Neural cell (in vitro differentiated cells): ENCODE results near the gene ZCWPW2. TPM values are rescaled to one million over a fixed set of nuclear protein-coding genes. Genes with fewer than 3 reads are reported as not detected.

ENCODE experiments used
- H2AFZ ChIP-seq: fragments of 200-600, 300-800 bp; sonication (generic), shearing (Covaris generic); 2 replicates; pipeline ENCODE4 v1.6.0; 2014; ENCODE audit warnings: low read depth, mild to moderate bottlenecking, antibody characterized with exemption, low read length, moderate library complexity
- H3F3A ChIP-seq: fragments of 200-600 bp; shearing (Covaris generic); 2 replicates; pipeline ENCODE4 v1.6.1; 2016; ENCODE audit warnings: mild to moderate bottlenecking, moderate library complexity, mixed read lengths, antibody characterized with exemption, low read length; ENCODE audit not compliant: insufficient read depth, poor library complexity, severe bottlenecking
- H3K27ac ChIP-seq: fragments of 200-600, 300-800 bp; sonication (generic), shearing (Covaris generic); 2 replicates; pipeline ENCODE4 v1.5.1; 2014; ENCODE audit warnings: mild to moderate bottlenecking, low read length, moderate library complexity
- H3K27me3 ChIP-seq: fragments of 300-800, 200-600 bp; sonication (generic), shearing (Covaris generic); 2 replicates; pipeline ENCODE4 v1.6.0; 2014; ENCODE audit warnings: mild to moderate bottlenecking, low read depth, low read length, moderate library complexity; ENCODE audit not compliant: insufficient read depth
- H3K36me3 ChIP-seq: fragments of 300-800, 200-600 bp; sonication (generic), shearing (Covaris generic); 2 replicates; pipeline ENCODE4 v1.5.1; 2014; ENCODE audit warnings: mild to moderate bottlenecking, antibody characterized with exemption, low read length, moderate library complexity; ENCODE audit not compliant: insufficient read depth
- H3K4me2 ChIP-seq: fragments of 300-800, 200-600 bp; sonication (generic), shearing (Covaris generic); 2 replicates; pipeline ENCODE4 v1.6.0; 2014; ENCODE audit warnings: mild to moderate bottlenecking, low read length
- H3K4me3 ChIP-seq: fragments of 300-800, 200-600 bp; sonication (generic), shearing (Covaris generic); 2 replicates; pipeline ENCODE4 v1.5.1; 2014; ENCODE audit warnings: mild to moderate bottlenecking, low read length, moderate library complexity
- H3K79me2 ChIP-seq: fragments of 200-600 bp; shearing (Covaris generic); replicated peaks from 2 replicates; pipeline ENCODE4 v1.6.0; 2014; ENCODE audit warnings: mild to moderate bottlenecking, low read length, moderate library complexity; ENCODE audit not compliant: insufficient read depth
- H3K9ac ChIP-seq: fragments of 300-800, 200-600 bp; sonication (generic), shearing (Covaris generic); 2 replicates; pipeline ENCODE4 v1.6.1; 2016; ENCODE audit warnings: mild to moderate bottlenecking, low read length, mixed read lengths
- H3K9me2 ChIP-seq: fragments of 200-600 bp; shearing (Covaris generic); 2 replicates; pipeline ENCODE4 v1.6.1; 2016; ENCODE audit warnings: mild to moderate bottlenecking, low read length, mixed read lengths; ENCODE audit not compliant: insufficient read depth
- H3K9me3 ChIP-seq: fragments of 200-600, 300-800 bp; sonication (generic), shearing (Covaris generic); 2 replicates; pipeline ENCODE4 v1.6.1; 2016; ENCODE audit warnings: mild to moderate bottlenecking, mixed run types, low read length, moderate library complexity, mixed read lengths
- H4K20me1 ChIP-seq: fragments of 200-600 bp; shearing (Covaris generic); 2 replicates; pipeline ENCODE4 v1.6.1; 2016; ENCODE audit warnings: mild to moderate bottlenecking, mixed run types; ENCODE audit not compliant: insufficient read depth
- CTCF ChIP-seq: fragments of 450-650 bp; IDR thresholded peaks from 2 replicates; pipeline ENCODE4 v1.5.1; 2014; ENCODE audit warnings: antibody characterized with exemption, mild to moderate bottlenecking, moderate library complexity; ENCODE audit not compliant: poor library complexity, severe bottlenecking
- EP300 ChIP-seq: fragments of 450-650 bp; conservative IDR thresholded peaks from 2 replicates; pipeline ENCODE4 v1.6.1; 2014; ENCODE audit warnings: antibody characterized with exemption, mild to moderate bottlenecking, moderate library complexity; ENCODE audit not compliant: poor library complexity, severe bottlenecking
- EZH2 ChIP-seq: fragments of 200-600, 300-800 bp; shearing (Covaris generic), sonication (generic); IDR thresholded peaks from 2 replicates; pipeline ENCODE4 v1.6.1; 2014; ENCODE audit warnings: antibody characterized with exemption, low read length, borderline replicate concordance, mild to moderate bottlenecking; ENCODE audit not compliant: insufficient read depth, poor library complexity, severe bottlenecking
- MXI1 ChIP-seq: fragments of 450-650 bp; conservative IDR thresholded peaks from 2 replicates; pipeline ENCODE4 v1.6.1; 2014; ENCODE audit warnings: antibody characterized with exemption, mild to moderate bottlenecking; ENCODE audit not compliant: poor library complexity, severe bottlenecking
- POLR2AphosphoS5 ChIP-seq: IDR thresholded peaks from 2 replicates; pipeline ENCODE4 v1.6.1; 2012
- RAD21 ChIP-seq: fragments of 450-650 bp; conservative IDR thresholded peaks from 2 replicates; pipeline ENCODE4 v1.6.1; 2014; ENCODE audit warnings: antibody characterized with exemption, mild to moderate bottlenecking, moderate library complexity
- REST ChIP-seq: IDR thresholded peaks from 2 replicates; pipeline ENCODE4 v1.6.1; 2012; ENCODE audit warnings: borderline replicate concordance
- SMC3 ChIP-seq: fragments of 450-650 bp; conservative IDR thresholded peaks from 2 replicates; pipeline ENCODE4 v1.6.1; 2014; ENCODE audit warnings: antibody characterized with exemption, mild to moderate bottlenecking, moderate library complexity; ENCODE audit not compliant: poor library complexity
- TAF1 ChIP-seq: IDR thresholded peaks from 2 replicates; pipeline ENCODE4 v1.6.1; 2012; ENCODE audit warnings: low read depth
- polyA plus RNA-seq: library from polyadenylated mRNA; depleted of rRNA; stranded (reverse); fragments of >200 nt; gene quantifications from 2 replicates; pipeline ENCODE4 v1.2.3, GENCODE V29; 2014

The ZCWPW2 gene
- polyA plus RNA-seq, 1 donor from 2014 or later, result 0.48 TPM

GRCh38 chr3:28316226-28316625 is 32.3 kb upstream of the ZCWPW2 start:
- no peak for TF ChIP-seq EZH2

GRCh38 chr3:28317438-28318022 is 31.0 kb upstream of the ZCWPW2 start:
- Histone ChIP-seq H3F3A (no peaks in the 10 kb centered on the region), H3K9me2 (no peaks in the 10 kb centered on the region), H3K27ac (no peak overlapping the region), H3K4me2 (no peak overlapping the region), H3K9me3 (no peaks in the 10 kb centered on the region), H3K36me3 (no peaks in the 10 kb centered on the region), H3K9ac (no peak overlapping the region), H2AFZ (no peak overlapping the region), H4K20me1 (no peaks in the 10 kb centered on the region), H3K27me3 (no peaks in the 10 kb centered on the region), H3K79me2 (no peaks in the 10 kb centered on the region), H3K4me3 (no peak overlapping the region)
- no peak for TF ChIP-seq EZH2
- TF ChIP-seq CTCF, result peak; percentile 32

More at GRCh38 chr3:28316226-28316625, 32.3 kb upstream of the ZCWPW2 start:
- H3K9me3 ChIP-seq, result no peaks in the 10 kb centered on the region
- H3K36me3 ChIP-seq, result no peaks in the 10 kb centered on the region
- H3K9me2 ChIP-seq, result no peaks in the 10 kb centered on the region
- no peak overlapping the region for H2AFZ ChIP-seq
- no peaks in the 10 kb centered on the region for H3F3A ChIP-seq
- H4K20me1 ChIP-seq, result no peaks in the 10 kb centered on the region
- no peaks in the 10 kb centered on the region for H3K79me2 ChIP-seq
- H3K27ac ChIP-seq, result no peak overlapping the region
- H3K9ac ChIP-seq, result no peak overlapping the region
- H3K4me3 ChIP-seq, result no peak overlapping the region
- no peak overlapping the region for H3K4me2 ChIP-seq
- H3K27me3 ChIP-seq, result no peaks in the 10 kb centered on the region

GRCh38 chr3:28320981-28321380 is 27.5 kb upstream of the ZCWPW2 start:
- no peak overlapping the region for H3K4me3 ChIP-seq
- no peak overlapping the region for H3K4me2 ChIP-seq
- H2AFZ ChIP-seq, result no peak overlapping the region
- H3K79me2 ChIP-seq, result no peaks in the 10 kb centered on the region
- no peaks in the 10 kb centered on the region for H3K9me2 ChIP-seq
- H3K27ac ChIP-seq, result no peak overlapping the region
- H3K27me3 ChIP-seq, result no peaks in the 10 kb centered on the region
- TF ChIP-seq MXI1 (no peak), POLR2AphosphoS5 (no peak), CTCF (no peak), TAF1 (no peak), RAD21 (no peak), REST (no peak), SMC3 (no peak), EP300 (no peak), EZH2 (no peak)
- H3K9me3 ChIP-seq, result no peaks in the 10 kb centered on the region
- no peak overlapping the region for H3K9ac ChIP-seq
- H3K36me3 ChIP-seq, result no peaks in the 10 kb centered on the region
- H4K20me1 ChIP-seq, result no peaks in the 10 kb centered on the region
- H3F3A ChIP-seq, result no peaks in the 10 kb centered on the region
